Activated CD8-positive, alpha-beta memory T cell treated with anti-CD3 and anti-CD28 coated beads, Interleukin-2, amount 50 U/mL, for 4 hours (primary cell): ENCODE measurements around the gene INSL3.

ENCODE experiments used
- DNase-seq: peaks from one replicate; pipeline ENCODE4 v3.0.0-alpha.2; 2020

Gene INSL3

GRCh38 chr19:17843908-17844490 lies 22.7 kb upstream of the INSL3 start:
- DNase-seq: no peak

- no peak for DNase-seq
Observed at GRCh38 chr19:17843292-17843827, 22.0 kb upstream of the INSL3 start.

- no peak for DNase-seq
Observed at GRCh38 chr19:17842663-17843291, 21.5 kb upstream of the INSL3 start.

GRCh38 chr19:17841810-17842662 lies 20.7 kb upstream of the INSL3 start:
- peak; percentile 46 for DNase-seq

- DNase-seq: no peak
Observed at GRCh38 chr19:17841371-17841809, 20.1 kb upstream of the INSL3 start.

GRCh38 chr19:17840019-17840418 lies 18.7 kb upstream of the INSL3 start:
- DNase-seq: no peak

- DNase-seq: no peak
Observed at GRCh38 chr19:17837972-17838371, 16.7 kb upstream of the INSL3 start.

- DNase-seq: no peak
Observed at GRCh38 chr19:17836530-17836929, 15.2 kb upstream of the INSL3 start.

- DNase-seq: no peak
Observed at GRCh38 chr19:17835182-17836006, 14.1 kb upstream of the INSL3 start.

- no peak for DNase-seq
Observed at GRCh38 chr19:17834350-17835181, 13.2 kb upstream of the INSL3 start.

- DNase-seq: no peak
Observed at GRCh38 chr19:17832443-17833208, 11.3 kb upstream of the INSL3 start.

- no peak for DNase-seq
Observed at GRCh38 chr19:17831419-17831888, 10.1 kb upstream of the INSL3 start.

- DNase-seq: no peak
Observed at GRCh38 chr19:17830567-17831418, 9.5 kb upstream of the INSL3 start.

GRCh38 chr19:17829855-17830566 lies 8.7 kb upstream of the INSL3 start:
- DNase-seq: no peak

GRCh38 chr19:17826508-17827056 lies 5.3 kb upstream of the INSL3 start:
- no peak for DNase-seq

GRCh38 chr19:17824339-17824738 lies 3.0 kb upstream of the INSL3 start:
- DNase-seq: no peak

GRCh38 chr19:17817668-17818363 lies 3.5 kb downstream of the INSL3 start:
- no peak for DNase-seq

- no peak for DNase-seq
Observed at GRCh38 chr19:17812099-17812498, 9.2 kb downstream of the INSL3 start.
